HFFc6 (cell line): ENCODE results near the gene CASP6. TPM values are rescaled to one million over a fixed set of nuclear protein-coding genes. Genes with fewer than 3 reads are reported as not detected.

ENCODE experiments used
- DNase-seq: peaks from one replicate; pipeline ENCODE4 v3.0.0-alpha.2; 2018
- H3K27ac Mint-ChIP-seq: 2 replicates; pipeline ENCODE4 v1.8.0; 2020; ENCODE audit warnings: mild to moderate bottlenecking, mixed read lengths
- H3K27me3 Mint-ChIP-seq: 2 replicates; pipeline ENCODE4 v1.8.0; 2021; ENCODE audit warnings: mild to moderate bottlenecking, moderate library complexity, mixed read lengths; ENCODE audit not compliant: insufficient read depth
- H3K36me3 Mint-ChIP-seq: 2 replicates; pipeline ENCODE4 v1.8.0; 2021; ENCODE audit warnings: low read depth, mixed read lengths
- H3K4me1 Mint-ChIP-seq: 2 replicates; pipeline ENCODE4 v1.8.0; 2020; ENCODE audit warnings: low read depth, mixed read lengths
- H3K4me3 Mint-ChIP-seq: 2 replicates; pipeline ENCODE4 v1.8.0; 2020; ENCODE audit warnings: mild to moderate bottlenecking, moderate library complexity, mixed read lengths
- H3K9me3 Mint-ChIP-seq: 2 replicates; pipeline ENCODE4 v1.8.0; 2020; ENCODE audit warnings: mild to moderate bottlenecking, mixed read lengths
- CTCF ChIP-seq: fragments of 200-600 bp; sonication (generic); IDR thresholded peaks from 2 replicates; pipeline ENCODE4 v1.5.0; 2021; ENCODE audit warnings: antibody characterized with exemption, mild to moderate bottlenecking
- total RNA-seq, 6 experiments: library from RNA; stranded (reverse); fragmentation: NEBNext Ultra II Directional; extraction: Animal tissue kit (Norgen Biotek cat#: 25700); gene quantifications; 2 replicates in 1 of 6; 3 replicates in 5 of 6; pipeline ENCODE4 v1.2.3, GENCODE V29; 2021

CASP6 gene
- total RNA-seq, 6 experiments from 2014 or later: 14.2 to 19.9 (median 16.3) TPM

- Mint-ChIP-seq H3K27ac (no peak overlapping the region), H3K4me3 (no peak overlapping the region), H3K9me3 (no peaks in the 10 kb centered on the region), H3K36me3 (no peaks in the 10 kb centered on the region), H3K27me3 (no peaks in the 10 kb centered on the region), H3K4me1 (no peaks in the 10 kb centered on the region)
- no peak for DNase-seq
- TF ChIP-seq CTCF: no peak
These were observed 45.3 kb downstream of the CASP6 start for GRCh38 chr4:109657854-109658418.

GRCh38 chr4:109655396-109655795 is 47.8 kb downstream of the CASP6 start:
- Mint-ChIP-seq H3K36me3 (no peaks in the 10 kb centered on the region), H3K27me3 (no peaks in the 10 kb centered on the region), H3K4me1 (no peaks in the 10 kb centered on the region), H3K4me3 (no peak overlapping the region), H3K27ac (no peak overlapping the region), H3K9me3 (no peaks in the 10 kb centered on the region)
- TF ChIP-seq CTCF: no peak
- DNase-seq: no peak

- TF ChIP-seq CTCF: no peak
- no peak overlapping the region for H3K27ac Mint-ChIP-seq
- H3K27me3 Mint-ChIP-seq: no peaks in the 10 kb centered on the region
- peaks cover 6% of the 10 kb centered on the region for H3K36me3 Mint-ChIP-seq
- H3K4me1 Mint-ChIP-seq: no peaks in the 10 kb centered on the region
- no peak overlapping the region for H3K4me3 Mint-ChIP-seq
- DNase-seq: no peak
- peaks cover 4% of the 10 kb centered on the region; the same call in 1 of the 2 replicates for H3K9me3 Mint-ChIP-seq
These were observed 53.4 kb downstream of the CASP6 start for GRCh38 chr4:109649872-109650271.

GRCh38 chr4:109648997-109649575 is 54.2 kb downstream of the CASP6 start:
- no peak for DNase-seq
- TF ChIP-seq CTCF: no peak
- Mint-ChIP-seq H3K4me3 (no peak overlapping the region), H3K27ac (no peak overlapping the region), H3K27me3 (no peaks in the 10 kb centered on the region), H3K36me3 (peaks cover 6% of the 10 kb centered on the region), H3K4me1 (no peaks in the 10 kb centered on the region), H3K9me3 (peaks cover 4% of the 10 kb centered on the region; the same call in 1 of the 2 replicates)

GRCh38 chr4:109648266-109648996 is 54.8 kb downstream of the CASP6 start:
- peaks cover 4% of the 10 kb centered on the region; the same call in 1 of the 2 replicates for H3K9me3 Mint-ChIP-seq
- H3K27me3 Mint-ChIP-seq: no peaks in the 10 kb centered on the region
- H3K36me3 Mint-ChIP-seq: peaks cover 6% of the 10 kb centered on the region
- H3K4me3 Mint-ChIP-seq: no peak overlapping the region
- no peak for TF ChIP-seq CTCF
- no peak overlapping the region for H3K27ac Mint-ChIP-seq
- no peaks in the 10 kb centered on the region for H3K4me1 Mint-ChIP-seq
- DNase-seq: no peak
